H1 (cell line): ENCODE data around the gene ADIPOR1. TPM values are rescaled to one million over a fixed set of nuclear protein-coding genes. Genes with fewer than 3 reads are reported as not detected.

Experiments used
- CTCF ChIA-PET: fragments of 300-600 bp; sonication (Branson Sonifier 250); formaldehyde crosslinking; loops from one replicate; lab custom pipeline; 2021; ENCODE audit not compliant: partially characterized antibody; lab: Charles Lee
- POLR2A ChIA-PET: fragments of 300-600 bp; sonication (Branson Sonifier 250); formaldehyde crosslinking; loops from one replicate; lab custom pipeline; 2021; ENCODE audit warnings: inconsistent platforms; ENCODE audit not compliant: partially characterized antibody; lab: Charles Lee
- DNase-seq, 2 experiments: peaks; one replicate each; pipeline versions ENCODE4 v3.0.0 to v3.0.0-alpha.2; 2010 to 2022; ENCODE audit warnings: low spot score in 2 of 2, low read depth in 1 of 2, mixed read lengths in 1 of 2
- FAIRE-seq: peaks from 2 replicates; lab custom pipeline; 2011; peaks lifted over from hg19 to GRCh38; lab: Jason Lieb, UNC
- H2AFZ ChIP-seq: 2 replicates; pipeline ENCODE4 v1.8.1; 2012; ENCODE audit warnings: low read length, inconsistent platforms
- H2AK5ac ChIP-seq: 2 replicates; pipeline ENCODE4 v1.6.1; 2013; ENCODE audit warnings: low read depth, low read length
- H2BK120ac ChIP-seq: replicated peaks from 2 replicates; pipeline ENCODE3; 2013; ENCODE audit warnings: low read depth, low read length, inconsistent platforms
- H2BK12ac ChIP-seq: 2 replicates; pipeline ENCODE4 v1.6.1; 2013; ENCODE audit warnings: low read depth, low read length
- H2BK15ac ChIP-seq: 2 replicates; pipeline ENCODE4 v1.6.1; 2013; ENCODE audit warnings: low read length
- H2BK20ac ChIP-seq: 2 replicates; pipeline ENCODE4 v1.6.1; 2013; ENCODE audit warnings: low read length
- H2BK5ac ChIP-seq: 2 replicates; pipeline ENCODE4 v1.6.1; 2013; ENCODE audit warnings: low read depth, low read length
- H3K14ac ChIP-seq: 2 replicates; pipeline ENCODE4 v1.6.1; 2013; ENCODE audit warnings: inconsistent platforms; ENCODE audit not compliant: insufficient read length
- H3K18ac ChIP-seq: 2 replicates; pipeline ENCODE4 v1.6.1; 2013; ENCODE audit warnings: low read length; ENCODE audit errors: extremely low read depth
- H3K23ac ChIP-seq: 2 replicates; pipeline ENCODE4 v1.6.1; 2013; ENCODE audit warnings: inconsistent platforms; ENCODE audit not compliant: insufficient read length
- H3K23me2 ChIP-seq: 2 replicates; pipeline ENCODE4 v1.6.1; 2013; ENCODE audit warnings: low read depth, low read length
- H3K27ac ChIP-seq: 2 replicates; pipeline ENCODE4 v1.6.1; 2011; ENCODE audit warnings: low read depth, low read length, inconsistent platforms
- H3K27me3 ChIP-seq, 4 experiments: replicated peaks in 1 of 4; 1 replicate in 1 of 4; 2 replicates in 3 of 4; pipeline versions ENCODE4 v1.6.1 to v1.8.1; 2011 to 2013; ENCODE audit warnings: low read length in 3 of 4, mild to moderate bottlenecking in 3 of 4, inconsistent platforms in 2 of 4, mixed read lengths in 2 of 4, moderate library complexity in 1 of 4; ENCODE audit not compliant: control insufficient read depth in 3 of 4, insufficient read depth in 3 of 4; ENCODE audit errors: extremely low read depth in 1 of 4
- H3K36me3 ChIP-seq, 4 experiments: 2 replicates each; pipeline versions ENCODE4 v1.6.1 to v1.8.1; 2011 to 2013; ENCODE audit warnings: mild to moderate bottlenecking in 4 of 4, low read length in 3 of 4, moderate library complexity in 2 of 4, control low read depth in 1 of 4, inconsistent platforms in 1 of 4; ENCODE audit not compliant: insufficient read depth in 4 of 4, control insufficient read depth in 2 of 4
- H3K4ac ChIP-seq: replicated peaks from 2 replicates; pipeline ENCODE3; 2013; ENCODE audit warnings: low read length, low read depth, mixed read lengths, inconsistent platforms; ENCODE audit not compliant: insufficient read length
- H3K4me1 ChIP-seq, 4 experiments: replicated peaks in 1 of 4; 1 replicate in 1 of 4; 2 replicates in 3 of 4; pipeline versions ENCODE4 v1.6.1 to v1.8.1; 2011 to 2013; ENCODE audit warnings: low read length in 3 of 4, inconsistent platforms in 2 of 4, mixed read lengths in 1 of 4; ENCODE audit not compliant: insufficient read depth in 4 of 4, control insufficient read depth in 3 of 4
- H3K4me2 ChIP-seq, 2 experiments: 2 replicates each; pipeline versions ENCODE4 v1.6.1 to v1.8.1; 2011 to 2013; ENCODE audit warnings: low read depth in 2 of 2, low read length in 2 of 2, control low read depth in 1 of 2, inconsistent platforms in 1 of 2, mild to moderate bottlenecking in 1 of 2; ENCODE audit not compliant: insufficient read depth in 1 of 2
- H3K4me3 ChIP-seq, 4 experiments: fragments of 200-600, 300-600 bp in 1 of 4; sonication (generic), shearing (Covaris generic), sonication (Bioruptor Twin) in 1 of 4; 2 replicates each; pipeline versions ENCODE4 v1.5.1 to v1.8.1; 2011 to 2016; ENCODE audit warnings: low read length in 4 of 4, low read depth in 3 of 4, control low read depth in 2 of 4, inconsistent platforms in 2 of 4, mild to moderate bottlenecking in 2 of 4, mixed read lengths in 1 of 4, moderate library complexity in 1 of 4; ENCODE audit not compliant: insufficient read depth in 2 of 4; ENCODE audit errors: extremely low read depth in 1 of 4
- H3K56ac ChIP-seq: replicated peaks from 2 replicates; pipeline ENCODE3; 2013; ENCODE audit warnings: low read depth, mild to moderate bottlenecking, mixed read lengths, low read length, inconsistent platforms; ENCODE audit not compliant: insufficient read length
- H3K79me1 ChIP-seq: 2 replicates; pipeline ENCODE4 v1.6.1; 2013; ENCODE audit warnings: low read depth, low read length, control low read depth
- H3K79me2 ChIP-seq, 2 experiments: 2 replicates each; pipeline versions ENCODE4 v1.6.1 to v1.8.1; 2012 to 2013; ENCODE audit warnings: low read length in 2 of 2, mild to moderate bottlenecking in 2 of 2, inconsistent platforms in 1 of 2; ENCODE audit not compliant: insufficient read depth in 2 of 2, control insufficient read depth in 1 of 2
- H3K9ac ChIP-seq, 4 experiments: replicated peaks in 1 of 4; 1 replicate in 1 of 4; 2 replicates in 3 of 4; pipeline versions ENCODE4 v1.6.1 to v1.8.1; 2011 to 2013; ENCODE audit warnings: low read depth in 3 of 4, low read length in 3 of 4, control low read depth in 2 of 4, mild to moderate bottlenecking in 2 of 4, moderate library complexity in 2 of 4, inconsistent platforms in 1 of 4; ENCODE audit errors: extremely low read depth in 1 of 4
- H3K9me3 ChIP-seq, 2 experiments: 2 replicates each; pipeline versions ENCODE4 v1.6.1 to v1.8.1; 2012 to 2013; ENCODE audit warnings: mild to moderate bottlenecking in 2 of 2, moderate library complexity in 2 of 2, control low read depth in 1 of 2, inconsistent platforms in 1 of 2, low read depth in 1 of 2, low read length in 1 of 2, mixed read lengths in 1 of 2; ENCODE audit not compliant: insufficient read depth in 2 of 2
- H4K20me1 ChIP-seq, 2 experiments: replicated peaks in 1 of 2; 2 replicates each; pipeline versions ENCODE3 to v1.8.1; 2011 to 2013; ENCODE audit warnings: inconsistent platforms in 2 of 2, low read length in 2 of 2, mild to moderate bottlenecking in 1 of 2; ENCODE audit not compliant: insufficient read depth in 2 of 2, control insufficient read depth in 1 of 2
- H4K5ac ChIP-seq: 2 replicates; pipeline ENCODE4 v1.6.1; 2013; ENCODE audit warnings: low read length, low read depth, mixed read lengths, inconsistent platforms; ENCODE audit not compliant: insufficient read length
- H4K8ac ChIP-seq: 2 replicates; pipeline ENCODE4 v1.8.0; 2013; ENCODE audit warnings: mild to moderate bottlenecking, moderate library complexity, low read length, inconsistent platforms; ENCODE audit not compliant: insufficient read depth; ENCODE audit errors: extremely low read depth
- H4K91ac ChIP-seq: replicated peaks from 2 replicates; pipeline ENCODE3; 2013; ENCODE audit warnings: low read length, mixed read lengths, inconsistent platforms; ENCODE audit not compliant: insufficient read length
- BACH1 ChIP-seq: IDR thresholded peaks from 2 replicates; pipeline ENCODE4 v1.6.1; 2012; ENCODE audit warnings: low read length, improper control_type of control experiment
- CBX8 ChIP-seq: fragments of 300-800, 300-1000 bp; sonication (generic); IDR thresholded peaks from 2 replicates; pipeline ENCODE4 v1.7.1; 2016; ENCODE audit warnings: low read depth, low read length, borderline replicate concordance
- GTF2F1 ChIP-seq: IDR thresholded peaks from 2 replicates; pipeline ENCODE4 v1.6.1; 2012; ENCODE audit warnings: low read depth, low read length, improper control_type of control experiment, borderline replicate concordance
- JUN ChIP-seq: IDR thresholded peaks from 2 replicates; pipeline ENCODE4 v1.6.1; 2011; ENCODE audit warnings: low read depth, mild to moderate bottlenecking, improper control_type of control experiment, low read length
- MAFK ChIP-seq: IDR thresholded peaks from 2 replicates; pipeline ENCODE4 v1.6.1; 2012; ENCODE audit warnings: low read depth, mild to moderate bottlenecking, improper control_type of control experiment, low read length
- SIN3A ChIP-seq, 2 experiments: IDR thresholded peaks in 1 of 2; conservative IDR thresholded peaks in 1 of 2; 2 replicates each; pipeline ENCODE4 v1.6.1; 2011 to 2012; ENCODE audit warnings: low read length in 2 of 2, improper control_type of control experiment in 1 of 2, low read depth in 1 of 2, mild to moderate bottlenecking in 1 of 2
- TEAD4 ChIP-seq: IDR thresholded peaks from 2 replicates; pipeline ENCODE4 v1.6.1; 2012; ENCODE audit warnings: low read depth, low read length, inconsistent platforms, mixed read lengths
- WGBS, 2 experiments: shearing (Covaris generic) in 1 of 2; methylation state at CpG; one replicate each; pipeline versions ENCODE4 v1.1.6 to v1.1.7; 2013 to 2015; ENCODE audit warnings: low lambda C conversion rate in 2 of 2, mixed read lengths in 2 of 2, inconsistent platforms in 1 of 2, low coverage in 1 of 2, missing lambda C conversion rate in 1 of 2; ENCODE audit not compliant: insufficient replicate concordance in 2 of 2, insufficient coverage in 1 of 2, insufficient read length in 1 of 2; ENCODE audit errors: extremely low coverage in 1 of 2, missing lambda C conversion rate in 1 of 2; 5-methylcytosine and 5-hydroxymethylcytosine counted together
- polyA plus RNA-seq, 7 experiments: library from polyadenylated mRNA; depleted of rRNA in 3 of 7; stranded (reverse) in 5 of 7; unstranded in 2 of 7; fragments of >200 nt in 5 of 7; fragments of 200-250 nt in 2 of 7; gene quantifications; 1 replicate in 5 of 7; 2 replicates in 1 of 7; 4 replicates in 1 of 7; pipeline versions ENCODE4 v1.2.1 to v1.2.3, GENCODE V29; 2011 to 2013; ENCODE audit warnings: missing spikeins in 2 of 7, mixed read lengths in 2 of 7
- total RNA-seq: library from RNA; stranded (reverse); fragmentation: NEBNext Ultra II Directional; extraction: Animal tissue kit (Norgen Biotek cat#: 25700); gene quantifications from 2 replicates; pipeline ENCODE4 v1.2.1, GENCODE V29; 2021

The ADIPOR1 gene
- total and polyA plus RNA-seq, 2 of the 8 experiments (the other 6 are each of a cell fraction or from before 2014, with no cell fraction given): 69.8 to 118 TPM

DNA sequence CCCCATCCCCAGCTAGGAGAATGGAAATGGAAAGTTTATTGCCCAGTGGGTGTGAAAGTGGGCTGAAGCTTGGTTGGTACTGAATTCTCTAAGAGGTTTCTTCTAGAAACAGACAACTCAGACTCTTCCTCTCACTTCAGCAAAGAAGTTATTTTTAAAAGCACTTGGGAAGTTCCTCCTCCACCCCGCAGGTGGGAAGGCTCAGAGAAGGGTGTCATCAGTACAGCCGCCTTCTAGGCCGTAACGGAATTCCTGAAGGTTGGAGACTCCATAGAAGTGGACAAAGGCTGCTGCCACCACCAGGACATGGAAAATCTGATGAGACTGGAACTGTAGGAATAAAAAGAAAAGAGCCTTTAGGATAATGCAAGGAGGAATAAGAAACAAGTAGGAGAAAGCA lies 16.7 kb downstream of the ADIPOR1 start:
- H4K20me1 ChIP-seq: peaks cover 2 to 4% of the 10 kb centered on the region in 2 experiments
- no peaks in the 10 kb centered on the region; a peak in 1 of 4 replicates for H3K79me2 ChIP-seq
- no peak overlapping the region for H3K56ac ChIP-seq
- H3K4ac ChIP-seq: no peak overlapping the region
- no peak for TF ChIP-seq BACH1
- TF ChIP-seq TEAD4: no peak
- no peak for TF ChIP-seq SIN3A (conservative IDR thresholded peaks at IDR 0.05 in 1 of 2, IDR thresholded peaks at IDR 0.05 in 1 of 2; ENCODE audit: low read depth in 1 of 2, low read length in 2 of 2)
- no peak for TF ChIP-seq GTF2F1
- no peak for TF ChIP-seq CBX8
- no peak for TF ChIP-seq MAFK
- TF ChIP-seq JUN: no peak
- H3K23me2 ChIP-seq: no peaks in the 10 kb centered on the region
- H2AFZ ChIP-seq: no peak overlapping the region
- no peak overlapping the region for H2BK15ac ChIP-seq
- H3K79me1 ChIP-seq: no peaks in the 10 kb centered on the region
- H3K36me3 ChIP-seq: peaks cover 18 to 58% (median 44%) of the 10 kb centered on the region in 4 experiments
- H3K9me3 ChIP-seq: no peaks in the 10 kb centered on the region
- WGBS, 2 experiments: 93% methylated on average over 4 of the region's 4 CpGs; no CpG with 5 or more reads in 1 of the 2 experiments
- H3K4me2 ChIP-seq: no peak overlapping the region
- H2BK5ac ChIP-seq: no peak overlapping the region
- no peak for DNase-seq
- no peak overlapping the region for H4K5ac ChIP-seq
- no peak overlapping the region for H3K9ac ChIP-seq
- FAIRE-seq: no peak
- no peak overlapping the region for H4K91ac ChIP-seq
- CTCF ChIA-PET: no interaction called here
- no peak overlapping the region for H3K18ac ChIP-seq
- H3K23ac ChIP-seq: no peak overlapping the region
- no peak overlapping the region for H2BK12ac ChIP-seq
- H3K14ac ChIP-seq: no peak overlapping the region
- no peak overlapping the region for H3K27ac ChIP-seq
- no peak overlapping the region for H2AK5ac ChIP-seq
- POLR2A ChIA-PET: no interaction called here
- no peaks in the 10 kb centered on the region for H3K27me3 ChIP-seq
- no peak overlapping the region for H4K8ac ChIP-seq
- no peak overlapping the region for H3K4me3 ChIP-seq
- no peaks in the 10 kb centered on the region for H3K4me1 ChIP-seq
- no peak overlapping the region for H2BK120ac ChIP-seq
- H2BK20ac ChIP-seq: no peak overlapping the region
